Liver (tissue), 9 donors: Measurements from ENCODE around the gene FSTL1. TPM values are rescaled to one million over a fixed set of nuclear protein-coding genes. Genes with fewer than 3 reads are reported as not detected.

Experiments
- DNase-seq: peaks from one replicate; pipeline ENCODE4 v3.0.0-alpha.2; 2017; ENCODE audit warnings: low spot score
- H3K27ac ChIP-seq, 2 donors: one replicate each; pipeline ENCODE4 v1.7.0; 2013; ENCODE audit warnings: inconsistent platforms in 2 of 2, low read length in 2 of 2, control low read depth in 1 of 2, low read depth in 1 of 2, mild to moderate bottlenecking in 1 of 2
- H3K27me3 ChIP-seq, 4 donors: one replicate each; pipeline versions ENCODE4 v1.6.1 to v1.7.0; 2013; ENCODE audit warnings: low read length in 3 of 4, inconsistent platforms in 1 of 4, mild to moderate bottlenecking in 1 of 4, moderate library complexity in 1 of 4; ENCODE audit not compliant: control insufficient read depth in 4 of 4, insufficient read depth in 4 of 4
- H3K36me3 ChIP-seq, 4 donors: one replicate each; pipeline versions ENCODE4 v1.6.1 to v1.7.0; 2013; ENCODE audit warnings: low read length in 3 of 4, mild to moderate bottlenecking in 3 of 4, low read depth in 1 of 4, moderate library complexity in 1 of 4; ENCODE audit not compliant: control insufficient read depth in 4 of 4, insufficient read depth in 3 of 4
- H3K4me1 ChIP-seq, 4 donors: one replicate each; pipeline versions ENCODE4 v1.6.1 to v1.7.0; 2013; ENCODE audit warnings: low read length in 3 of 4, mild to moderate bottlenecking in 3 of 4, moderate library complexity in 1 of 4; ENCODE audit not compliant: control insufficient read depth in 4 of 4, insufficient read depth in 4 of 4
- H3K4me3 ChIP-seq, 3 donors: one replicate each; pipeline versions ENCODE4 v1.6.1 to v1.7.0; 2013; ENCODE audit warnings: low read length in 3 of 3, control low read depth in 1 of 3, low read depth in 1 of 3, mild to moderate bottlenecking in 1 of 3
- H3K9ac ChIP-seq, 2 donors: one replicate each; pipeline ENCODE4 v1.7.0; 2013; ENCODE audit warnings: low read length in 2 of 2, mild to moderate bottlenecking in 2 of 2, moderate library complexity in 2 of 2, control low read depth in 1 of 2, low read depth in 1 of 2
- H3K9me3 ChIP-seq, 4 donors: one replicate each; pipeline versions ENCODE4 v1.6.1 to v1.7.0; 2013; ENCODE audit warnings: low read length in 3 of 4; ENCODE audit not compliant: control insufficient read depth in 4 of 4
- EGR1 ChIP-seq, 2 donors: IDR thresholded peaks; 2 replicates each; pipeline ENCODE4 v1.6.1; 2016 to 2018; ENCODE audit warnings: antibody characterized with exemption in 2 of 2, low read depth in 2 of 2
- FOXA1 ChIP-seq: IDR thresholded peaks from 2 replicates; pipeline ENCODE4 v1.6.1; 2016; ENCODE audit warnings: antibody characterized with exemption
- FOXA2 ChIP-seq: IDR thresholded peaks from 2 replicates; pipeline ENCODE4 v1.6.1; 2016; ENCODE audit warnings: antibody characterized with exemption
- GABPA ChIP-seq, 2 donors: IDR thresholded peaks in 1 of 2; conservative IDR thresholded peaks in 1 of 2; 2 replicates each; pipeline ENCODE4 v1.6.1; 2016; ENCODE audit warnings: antibody characterized with exemption in 2 of 2, mild to moderate bottlenecking in 1 of 2, moderate library complexity in 1 of 2
- HNF4A ChIP-seq, 2 donors: conservative IDR thresholded peaks; 2 replicates each; pipeline ENCODE4 v1.6.1; 2016; ENCODE audit warnings: antibody characterized with exemption in 2 of 2, mild to moderate bottlenecking in 2 of 2
- HNF4G ChIP-seq: IDR thresholded peaks from 2 replicates; pipeline ENCODE4 v1.6.1; 2016; ENCODE audit warnings: antibody characterized with exemption
- JUND ChIP-seq, 2 donors: IDR thresholded peaks; 2 replicates each; pipeline ENCODE4 v1.6.1; 2016; ENCODE audit warnings: antibody characterized with exemption in 2 of 2
- NR2F2 ChIP-seq: IDR thresholded peaks from 2 replicates; pipeline ENCODE4 v1.6.1; 2016; ENCODE audit warnings: antibody characterized with exemption
- RAD21 ChIP-seq, 2 donors: IDR thresholded peaks; 2 replicates each; pipeline ENCODE4 v1.6.1; 2016; ENCODE audit warnings: antibody characterized with exemption in 2 of 2, mild to moderate bottlenecking in 2 of 2
- RXRA ChIP-seq, 2 donors: IDR thresholded peaks; 2 replicates each; pipeline ENCODE4 v1.6.1; 2017 to 2018; ENCODE audit warnings: antibody characterized with exemption in 2 of 2, mild to moderate bottlenecking in 1 of 2
- SP1 ChIP-seq: IDR thresholded peaks from 2 replicates; pipeline ENCODE4 v1.6.1; 2018; ENCODE audit warnings: antibody characterized with exemption, mild to moderate bottlenecking
- TAF1 ChIP-seq: conservative IDR thresholded peaks from 2 replicates; pipeline ENCODE4 v1.6.1; 2016; ENCODE audit warnings: antibody characterized with exemption, mild to moderate bottlenecking
- YY1 ChIP-seq: IDR thresholded peaks from 2 replicates; pipeline ENCODE4 v1.6.1; 2016; ENCODE audit warnings: antibody characterized with exemption, mild to moderate bottlenecking
- WGBS: extraction: QIAGEN DNeasy Blood & Tissue Kit; methylation state at CpG from one replicate; pipeline ENCODE4 v1.1.7; 2013; 5-methylcytosine and 5-hydroxymethylcytosine counted together
- polyA plus RNA-seq, 2 donors: library from polyadenylated mRNA; stranded (reverse) in 1 of 2; unstranded in 1 of 2; fragments of 200-250 nt in 1 of 2; fragments of >200 nt in 1 of 2; fragmentation: Nextera tagmentation in 1 of 2; extraction: Ambion mirVana in 1 of 2; gene quantifications; one replicate each; pipeline versions ENCODE4 v1.2.1 to v1.2.3, GENCODE V29; 2013 to 2015
- total RNA-seq, 2 donors: library from RNA; depleted of rRNA; stranded (reverse); fragments of >200 nt; gene quantifications; one replicate each; pipeline ENCODE4 v1.2.3, GENCODE V29; 2014
- TF ChIP-seq, protein P1 (sequence below): IDR thresholded peaks from 2 replicates; pipeline ENCODE4 v1.6.1; 2016; ENCODE audit warnings: antibody characterized with exemption, mild to moderate bottlenecking
- TF ChIP-seq, protein P2 (sequence below): IDR thresholded peaks from 2 replicates; pipeline ENCODE4 v1.6.1; 2016; ENCODE audit warnings: antibody characterized with exemption
- TF ChIP-seq, protein P3 (sequence below): IDR thresholded peaks from 2 replicates; pipeline ENCODE4 v1.6.1; 2016; ENCODE audit warnings: antibody characterized with exemption
- TF ChIP-seq, protein P4 (sequence below): IDR thresholded peaks from 2 replicates; pipeline ENCODE4 v1.6.1; 2016; ENCODE audit warnings: antibody characterized with exemption
- donor health status: healthy.
- donor health status: healthy.
- donor health status: healthy.
- donor health status: healthy.
- donor health status: healthy.

Gene FSTL1, protein sequence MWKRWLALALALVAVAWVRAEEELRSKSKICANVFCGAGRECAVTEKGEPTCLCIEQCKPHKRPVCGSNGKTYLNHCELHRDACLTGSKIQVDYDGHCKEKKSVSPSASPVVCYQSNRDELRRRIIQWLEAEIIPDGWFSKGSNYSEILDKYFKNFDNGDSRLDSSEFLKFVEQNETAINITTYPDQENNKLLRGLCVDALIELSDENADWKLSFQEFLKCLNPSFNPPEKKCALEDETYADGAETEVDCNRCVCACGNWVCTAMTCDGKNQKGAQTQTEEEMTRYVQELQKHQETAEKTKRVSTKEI
- total RNA-seq (10 to 100 TPM; 20.8 to 67.5 TPM), polyA plus RNA-seq (10 to 100 TPM in 1 of 2 donors, 1 to 10 TPM in 1; 9.6 to 28.4 TPM)

DNA sequence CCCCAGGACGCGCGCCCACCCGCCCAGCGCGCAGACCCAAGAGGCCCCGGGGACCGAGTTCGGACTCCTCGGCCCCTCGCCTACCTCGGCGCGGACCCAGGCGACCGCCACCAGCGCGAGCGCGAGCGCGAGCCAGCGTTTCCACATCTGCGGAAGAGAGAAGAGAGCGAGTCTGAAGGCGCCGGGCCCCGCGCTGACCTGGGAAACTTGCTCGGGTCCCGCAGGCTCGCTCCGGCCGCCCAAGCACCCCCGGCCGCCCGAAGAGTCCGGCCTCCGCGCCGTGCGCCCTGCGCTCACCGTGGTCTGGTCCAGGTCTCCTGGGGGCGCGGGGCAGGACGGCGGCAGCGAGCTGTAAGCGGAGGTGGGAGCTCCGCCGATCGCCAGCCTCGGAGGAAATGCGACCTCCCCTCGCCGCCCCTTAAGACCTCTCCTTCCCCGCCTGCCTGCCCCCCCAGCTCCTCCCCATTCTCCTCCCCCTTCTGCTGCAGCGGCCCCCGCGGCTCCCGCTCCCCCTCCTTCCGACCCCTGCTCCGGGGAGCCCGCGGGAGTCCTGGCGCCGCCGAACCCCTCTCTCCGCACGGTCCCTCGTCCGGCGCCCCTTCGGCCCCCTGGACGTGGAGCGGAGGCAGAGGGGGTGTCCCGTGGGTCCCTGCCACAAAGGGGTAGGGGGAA, at the start of gene FSTL1:
Gene FSTL1 (minus strand): TSS at position 393 of the 672 bp plus-strand sequence. CDS start 246 bp downstream, at position 147.
- no peaks in the 10 kb centered on the region for H3K27me3 ChIP-seq
- H3K9me3 ChIP-seq = no peaks in the 10 kb centered on the region
- peak within 1 kb of the TSS; percentile 32 to 72 for H3K9ac ChIP-seq
- H3K4me3 ChIP-seq = peak within 1 kb of the TSS; percentile 61 to 82 (median 71)
- peak within 1 kb of the TSS; percentile 51 to 66 for H3K27ac ChIP-seq
- TF ChIP-seq NR2F2 = no peak
- TF ChIP-seq, protein P1, sequence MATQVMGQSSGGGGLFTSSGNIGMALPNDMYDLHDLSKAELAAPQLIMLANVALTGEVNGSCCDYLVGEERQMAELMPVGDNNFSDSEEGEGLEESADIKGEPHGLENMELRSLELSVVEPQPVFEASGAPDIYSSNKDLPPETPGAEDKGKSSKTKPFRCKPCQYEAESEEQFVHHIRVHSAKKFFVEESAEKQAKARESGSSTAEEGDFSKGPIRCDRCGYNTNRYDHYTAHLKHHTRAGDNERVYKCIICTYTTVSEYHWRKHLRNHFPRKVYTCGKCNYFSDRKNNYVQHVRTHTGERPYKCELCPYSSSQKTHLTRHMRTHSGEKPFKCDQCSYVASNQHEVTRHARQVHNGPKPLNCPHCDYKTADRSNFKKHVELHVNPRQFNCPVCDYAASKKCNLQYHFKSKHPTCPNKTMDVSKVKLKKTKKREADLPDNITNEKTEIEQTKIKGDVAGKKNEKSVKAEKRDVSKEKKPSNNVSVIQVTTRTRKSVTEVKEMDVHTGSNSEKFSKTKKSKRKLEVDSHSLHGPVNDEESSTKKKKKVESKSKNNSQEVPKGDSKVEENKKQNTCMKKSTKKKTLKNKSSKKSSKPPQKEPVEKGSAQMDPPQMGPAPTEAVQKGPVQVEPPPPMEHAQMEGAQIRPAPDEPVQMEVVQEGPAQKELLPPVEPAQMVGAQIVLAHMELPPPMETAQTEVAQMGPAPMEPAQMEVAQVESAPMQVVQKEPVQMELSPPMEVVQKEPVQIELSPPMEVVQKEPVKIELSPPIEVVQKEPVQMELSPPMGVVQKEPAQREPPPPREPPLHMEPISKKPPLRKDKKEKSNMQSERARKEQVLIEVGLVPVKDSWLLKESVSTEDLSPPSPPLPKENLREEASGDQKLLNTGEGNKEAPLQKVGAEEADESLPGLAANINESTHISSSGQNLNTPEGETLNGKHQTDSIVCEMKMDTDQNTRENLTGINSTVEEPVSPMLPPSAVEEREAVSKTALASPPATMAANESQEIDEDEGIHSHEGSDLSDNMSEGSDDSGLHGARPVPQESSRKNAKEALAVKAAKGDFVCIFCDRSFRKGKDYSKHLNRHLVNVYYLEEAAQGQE = no peak
- no peak for TF ChIP-seq RAD21 (IDR thresholded peaks at IDR 0.05)
- TF ChIP-seq YY1 = no peak
- TF ChIP-seq, protein P2, sequence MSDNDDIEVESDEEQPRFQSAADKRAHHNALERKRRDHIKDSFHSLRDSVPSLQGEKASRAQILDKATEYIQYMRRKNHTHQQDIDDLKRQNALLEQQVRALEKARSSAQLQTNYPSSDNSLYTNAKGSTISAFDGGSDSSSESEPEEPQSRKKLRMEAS = no peak
- no peak for TF ChIP-seq JUND (IDR thresholded peaks at IDR 0.05)
- TF ChIP-seq TAF1 = no peak
- no peak for TF ChIP-seq SP1
- no peak for TF ChIP-seq HNF4A (conservative IDR thresholded peaks at IDR 0.05)
- TF ChIP-seq FOXA2 = no peak
- no peak for TF ChIP-seq EGR1 (IDR thresholded peaks at IDR 0.05; ENCODE audit: low read depth in 2 of 2)
- no peak for TF ChIP-seq FOXA1
- TF ChIP-seq, protein P3, sequence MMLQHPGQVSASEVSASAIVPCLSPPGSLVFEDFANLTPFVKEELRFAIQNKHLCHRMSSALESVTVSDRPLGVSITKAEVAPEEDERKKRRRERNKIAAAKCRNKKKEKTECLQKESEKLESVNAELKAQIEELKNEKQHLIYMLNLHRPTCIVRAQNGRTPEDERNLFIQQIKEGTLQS = no peak
- no peak for TF ChIP-seq HNF4G
- TF ChIP-seq GABPA (IDR thresholded peaks at IDR 0.05 in 1 of 2, conservative IDR thresholded peaks at IDR 0.05 in 1 of 2) = no peak
- no peak for TF ChIP-seq RXRA (IDR thresholded peaks at IDR 0.05)
- H3K36me3 ChIP-seq = no peaks in the 10 kb centered on the region
- H3K4me1 ChIP-seq = peaks cover 2 to 8% (median 7%) of the 10 kb centered on the region in 4 donors
- peak; percentile 34 for DNase-seq
- WGBS = 4% methylated on average over 78 of the region's 78 CpGs

DNA sequence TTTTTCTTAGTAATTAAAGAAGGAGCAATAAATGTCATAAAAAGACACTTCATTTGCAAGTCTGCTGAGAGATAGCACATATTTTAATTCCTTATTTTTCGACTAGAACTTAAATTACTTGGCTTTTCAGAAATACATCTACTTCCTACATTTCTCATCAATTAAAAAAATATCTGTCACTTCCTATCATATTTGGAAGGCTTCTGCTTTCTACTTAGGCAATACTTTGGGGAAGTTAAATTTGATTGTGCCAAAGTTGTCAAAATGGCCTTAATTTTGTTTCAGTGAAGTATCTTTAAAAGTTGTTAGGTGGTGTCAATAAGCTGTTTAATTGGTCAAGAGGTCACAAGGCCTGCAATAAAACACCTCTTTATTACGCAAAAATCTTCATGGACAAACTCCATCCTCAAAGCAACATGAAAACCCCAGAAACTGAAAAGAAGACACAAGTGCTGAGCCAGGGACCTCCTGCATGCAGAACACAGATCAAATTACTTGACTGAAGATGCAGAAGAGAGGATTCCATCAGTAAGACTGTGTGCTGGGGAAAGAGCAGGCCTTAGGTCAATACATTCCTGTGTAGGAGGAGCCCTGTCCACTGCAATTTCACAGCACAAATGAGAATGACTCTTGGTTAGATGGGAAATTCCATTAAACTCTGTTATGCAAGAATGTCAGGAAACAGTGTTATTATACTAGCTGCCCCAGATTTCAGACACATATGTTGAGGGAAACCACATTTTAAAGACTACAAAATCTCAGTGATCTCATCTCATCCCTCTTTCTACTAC, 48.0 kb upstream of the FSTL1 start:
- no peak overlapping the region for H3K9ac ChIP-seq
- WGBS = 84% methylated on average over 2 of the region's 2 CpGs
- H3K27ac ChIP-seq = no peak overlapping the region

More for the DNA sequence above, 48.0 kb upstream of the FSTL1 start:
- peaks cover 0 to 4% (median 0%) of the 10 kb centered on the region in 4 donors for H3K9me3 ChIP-seq
- DNase-seq = no peak
- H3K4me3 ChIP-seq = no peak overlapping the region
- no peaks in the 10 kb centered on the region for H3K36me3 ChIP-seq
- H3K4me1 ChIP-seq = no peaks in the 10 kb centered on the region
- TF ChIP-seq NR2F2 (peak; percentile 48), EGR1 (IDR thresholded peaks at IDR 0.05; ENCODE audit: low read depth in 2 of 2) (no peak), HNF4A (conservative IDR thresholded peaks at IDR 0.05) (no peak), SP1 (peak; percentile 24), RXRA (IDR thresholded peaks at IDR 0.05) (peak in 1 of 2 donors; percentile 11)
- TF ChIP-seq, protein P4, sequence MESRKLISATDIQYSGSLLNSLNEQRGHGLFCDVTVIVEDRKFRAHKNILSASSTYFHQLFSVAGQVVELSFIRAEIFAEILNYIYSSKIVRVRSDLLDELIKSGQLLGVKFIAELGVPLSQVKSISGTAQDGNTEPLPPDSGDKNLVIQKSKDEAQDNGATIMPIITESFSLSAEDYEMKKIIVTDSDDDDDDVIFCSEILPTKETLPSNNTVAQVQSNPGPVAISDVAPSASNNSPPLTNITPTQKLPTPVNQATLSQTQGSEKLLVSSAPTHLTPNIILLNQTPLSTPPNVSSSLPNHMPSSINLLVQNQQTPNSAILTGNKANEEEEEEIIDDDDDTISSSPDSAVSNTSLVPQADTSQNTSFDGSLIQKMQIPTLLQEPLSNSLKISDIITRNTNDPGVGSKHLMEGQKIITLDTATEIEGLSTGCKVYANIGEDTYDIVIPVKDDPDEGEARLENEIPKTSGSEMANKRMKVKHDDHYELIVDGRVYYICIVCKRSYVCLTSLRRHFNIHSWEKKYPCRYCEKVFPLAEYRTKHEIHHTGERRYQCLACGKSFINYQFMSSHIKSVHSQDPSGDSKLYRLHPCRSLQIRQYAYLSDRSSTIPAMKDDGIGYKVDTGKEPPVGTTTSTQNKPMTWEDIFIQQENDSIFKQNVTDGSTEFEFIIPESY = no peak
- TF ChIP-seq, protein P2 = no peak
- H3K27me3 ChIP-seq = no peaks in the 10 kb centered on the region
